Right lobe of liver (tissue), 4 donors: ENCODE results near the gene CORO7.
A peak's percentile ranks its signal among the peaks of the same experiment; 100 is the strongest.

Experiments
- CTCF ChIP-seq, 4 donors: fragments of 200-600 bp in 3 of 4; fragments of 450-650 bp in 1 of 4; IDR thresholded peaks; one replicate each; pipeline versions ENCODE4 v1.5.1 to v1.8.0; 2016 to 2022; ENCODE audit warnings: antibody characterized with exemption in 4 of 4, mild to moderate bottlenecking in 2 of 4
- POLR2A ChIP-seq: fragments of 450-650 bp; IDR thresholded peaks from one replicate; pipeline ENCODE4 v1.6.1; 2017; ENCODE audit warnings: antibody characterized with exemption, mild to moderate bottlenecking
- donor health status: DM: no; HTN: no; CAD: no.
- donor health status: DM: no; HTN: no; CAD: no.
- donor health status: DM: no; HTN: yes; CAD: no.

GRCh38 chr16:4315186-4316107, 100.9 kb downstream of the CORO7 start, which contains the start of gene GLIS2:
- TF ChIP-seq CTCF (IDR thresholded peaks at IDR 0.05): no peak
- peak; percentile 40 for TF ChIP-seq POLR2A
